ENCODE data around the gene SMIM20. TPM values are rescaled to one million over a fixed set of nuclear protein-coding genes. Genes with fewer than 3 reads are reported as not detected.

SMIM20 gene
- polyA plus RNA-seq, 1 experiment, result 55.5 TPM

GRCh38 chr4:25972366-25972765, 58.3 kb downstream of the SMIM20 start:
- POLR2A ChIA-PET, result no interaction called here
- Histone ChIP-seq H3K27me3 (ENCODE audit: control insufficient read depth, insufficient read depth, low read length) (peaks cover 5% of the 10 kb centered on the region), H3K4me3 (ENCODE audit: low read depth, low read length) (no peak overlapping the region), H3K27ac (ENCODE audit: low read depth, low read length) (no peak overlapping the region), H3K9me3 (ENCODE audit: control insufficient read depth, insufficient read depth, low read length) (no peaks in the 10 kb centered on the region)
- CTCF ChIA-PET, result interaction anchor here (5.5 kb wide), 1 partner anchor 15 kb away, joined by 26 read pairs; no protein-coding TSS in a partner anchor
- no peak for TF ChIP-seq CTCF (IDR thresholded peaks at IDR 0.05; ENCODE audit: low read depth, low read length)
- no peak for DNase-seq (ENCODE audit: low read depth, low spot score)

- ChIA-PET CTCF (interaction anchor here (5.5 kb wide), 1 partner anchor 15 kb away, joined by 26 read pairs; no protein-coding TSS in a partner anchor), POLR2A (no interaction called here)
- Histone ChIP-seq H3K9me3 (ENCODE audit: control insufficient read depth, insufficient read depth, low read length) (no peaks in the 10 kb centered on the region), H3K27me3 (ENCODE audit: control insufficient read depth, insufficient read depth, low read length) (peaks cover 5% of the 10 kb centered on the region), H3K27ac (ENCODE audit: low read depth, low read length) (no peak overlapping the region), H3K4me3 (ENCODE audit: low read depth, low read length) (no peak overlapping the region)
- TF ChIP-seq CTCF (IDR thresholded peaks at IDR 0.05; ENCODE audit: low read depth, low read length), result no peak
- no peak for DNase-seq (ENCODE audit: low read depth, low spot score)
Measured at GRCh38 chr4:25972984-25973745, 59.1 kb downstream of the SMIM20 start.

- POLR2A ChIA-PET, result no interaction called here
- CTCF ChIA-PET, result interaction anchor here (2.7 kb wide), 1 partner anchor 11 kb away, joined by 20 read pairs; no protein-coding TSS in a partner anchor
- no peak for DNase-seq (ENCODE audit: low read depth, low spot score)
Measured at GRCh38 chr4:25976780-25977179, 62.8 kb downstream of the SMIM20 start.

GRCh38 chr4:25977397-25978170, 63.6 kb downstream of the SMIM20 start:
- H3K4me3 ChIP-seq (ENCODE audit: low read depth, low read length), result no peak overlapping the region
- ChIA-PET POLR2A (no interaction called here), CTCF (interaction anchor here (1.1 to 2.7 kb wide), 2 partner anchors 10 to 23 kb away, joined by 3 to 20 read pairs; no protein-coding TSS in a partner anchor)
- no peak for TF ChIP-seq CTCF (IDR thresholded peaks at IDR 0.05; ENCODE audit: low read depth, low read length)
- no peak overlapping the region for H3K27ac ChIP-seq (ENCODE audit: low read depth, low read length)
- H3K27me3 ChIP-seq (ENCODE audit: control insufficient read depth, insufficient read depth, low read length), result peaks cover 3% of the 10 kb centered on the region
- no peaks in the 10 kb centered on the region for H3K9me3 ChIP-seq (ENCODE audit: control insufficient read depth, insufficient read depth, low read length)
- DNase-seq (ENCODE audit: low read depth, low spot score), result no peak

More at GRCh38 chr4:25976780-25977179, 62.8 kb downstream of the SMIM20 start:
- H3K27ac ChIP-seq (ENCODE audit: low read depth, low read length), result no peak overlapping the region
- TF ChIP-seq CTCF (IDR thresholded peaks at IDR 0.05; ENCODE audit: low read depth, low read length), result no peak
- no peaks in the 10 kb centered on the region for H3K9me3 ChIP-seq (ENCODE audit: control insufficient read depth, insufficient read depth, low read length)
- H3K4me3 ChIP-seq (ENCODE audit: low read depth, low read length), result no peak overlapping the region
- peaks cover 5% of the 10 kb centered on the region for H3K27me3 ChIP-seq (ENCODE audit: control insufficient read depth, insufficient read depth, low read length)
